ENCODE measurements around the gene AGTRAP. TPM values are rescaled to one million over a fixed set of nuclear protein-coding genes. Genes with fewer than 3 reads are reported as not detected.

AGTRAP gene
- total and polyA plus RNA-seq, 2 of the 8 experiments (the other 6 are each of a cell fraction or from before 2014, with no cell fraction given), result 69.7 to 192 TPM

GRCh38 chr1:11695861-11696260 lies 40.1 kb upstream of the AGTRAP start:
- Histone ChIP-seq H3K18ac (ENCODE audit: extremely low read depth, low read length) (no peak overlapping the region; the same call in 1 of the 2 replicates), H3K9me3 (ENCODE audit: insufficient read depth in 2 of 2, low read depth in 1 of 2, low read length in 1 of 2) (no peaks in the 10 kb centered on the region), H3K79me1 (ENCODE audit: low read depth, low read length) (peaks cover 14% of the 10 kb centered on the region), H2AFZ (ENCODE audit: low read length) (no peak overlapping the region), H4K8ac (ENCODE audit: extremely low read depth, insufficient read depth, low read length) (no peak overlapping the region), H3K56ac (replicated peaks; ENCODE audit: insufficient read length, low read depth, low read length) (no peak overlapping the region), H4K5ac (ENCODE audit: insufficient read length, low read depth, low read length) (no peak overlapping the region), H4K91ac (replicated peaks; ENCODE audit: insufficient read length, low read length) (no peak overlapping the region), H3K79me2 (ENCODE audit: control insufficient read depth in 1 of 2, insufficient read depth in 2 of 2, low read length in 2 of 2) (peaks cover 0 to 33% of the 10 kb centered on the region in 2 experiments; a peak in 2 of 4 replicates), H3K4me3 (ENCODE audit: extremely low read depth in 1 of 4, insufficient read depth in 2 of 4, low read depth in 3 of 4, low read length in 4 of 4) (no peak overlapping the region), H2BK5ac (ENCODE audit: low read depth, low read length) (no peak overlapping the region), H3K14ac (ENCODE audit: insufficient read length) (no peak overlapping the region), H3K27ac (ENCODE audit: low read depth, low read length) (no peak overlapping the region), H4K20me1 (replicated peaks in 1 of 2; ENCODE audit: control insufficient read depth in 1 of 2, insufficient read depth in 2 of 2, low read length in 2 of 2) (peaks cover 0 to 4% of the 10 kb centered on the region in 2 experiments), H2BK12ac (ENCODE audit: low read depth, low read length) (no peak overlapping the region), H3K27me3 (replicated peaks in 1 of 4; ENCODE audit: control insufficient read depth in 3 of 4, extremely low read depth in 1 of 4, insufficient read depth in 3 of 4, low read length in 3 of 4) (peaks cover 0 to 2% (median 0%) of the 10 kb centered on the region in 4 experiments; a peak in 2 of 7 replicates), H3K4me1 (replicated peaks in 1 of 4; ENCODE audit: control insufficient read depth in 3 of 4, insufficient read depth in 4 of 4, low read length in 3 of 4) (peaks cover 2 to 31% (median 24%) of the 10 kb centered on the region in 4 experiments), H2BK15ac (ENCODE audit: low read length) (no peak overlapping the region), H3K36me3 (ENCODE audit: control insufficient read depth in 2 of 4, insufficient read depth in 4 of 4, low read length in 3 of 4) (no peaks in the 10 kb centered on the region), H3K23me2 (ENCODE audit: low read depth, low read length) (peaks cover 10% of the 10 kb centered on the region; the same call in 1 of the 2 replicates), H2BK20ac (ENCODE audit: low read length) (no peak overlapping the region), H2BK120ac (replicated peaks; ENCODE audit: low read depth, low read length) (no peak overlapping the region), H3K9ac (replicated peaks in 1 of 4; ENCODE audit: extremely low read depth in 1 of 4, low read depth in 3 of 4, low read length in 3 of 4) (no peak overlapping the region), H2AK5ac (ENCODE audit: low read depth, low read length) (no peak overlapping the region), H3K4me2 (ENCODE audit: insufficient read depth in 1 of 2, low read depth in 2 of 2, low read length in 2 of 2) (no peak overlapping the region), H3K23ac (ENCODE audit: insufficient read length) (no peak overlapping the region), H3K4ac (replicated peaks; ENCODE audit: insufficient read length, low read depth, low read length) (no peak overlapping the region)
- WGBS, 2 experiments (ENCODE audit: extremely low coverage in 1 of 2, insufficient coverage in 1 of 2, insufficient read length in 1 of 2, insufficient replicate concordance in 2 of 2, low coverage in 1 of 2, low lambda C conversion rate in 2 of 2, missing lambda C conversion rate in 1 of 2), result 81% methylated on average over 6 of the region's 6 CpGs; no CpG with 5 or more reads in 1 of the 2 experiments
- POLR2A ChIA-PET (ENCODE audit: partially characterized antibody), result interaction anchor here (1.1 to 32.0 kb wide), 7 partner anchors 14 to 214 kb away, joined by 3 to 1025 read pairs (median 5); partner anchors contain the start of genes AGTRAP, FBXO6 and MAD2L2
- no peak for FAIRE-seq
- no peak for DNase-seq (ENCODE audit: low read depth in 1 of 2, low spot score in 2 of 2)
- CTCF ChIA-PET (ENCODE audit: partially characterized antibody), result interaction anchor here (0.8 to 7.3 kb wide), 8 partner anchors 10 to 308 kb away, joined by 3 to 129 read pairs (median 10); no protein-coding TSS in a partner anchor
- TF ChIP-seq CTBP2 (IDR thresholded peaks at IDR 0.05; ENCODE audit: borderline replicate concordance, insufficient read depth, insufficient read length, low read length) (no peak), MAX (IDR thresholded peaks at IDR 0.05) (no peak), E2F6 (IDR thresholded peaks at IDR 0.05) (no peak), NRF1 (IDR thresholded peaks at IDR 0.05; ENCODE audit: low read depth, low read length) (no peak), BRCA1 (IDR thresholded peaks at IDR 0.05; ENCODE audit: low read depth, low read length) (no peak), CTCF (IDR thresholded peaks at IDR 0.05; ENCODE audit: control extremely low read depth in 1 of 3, insufficient read depth in 1 of 3, low read depth in 1 of 3, low read length in 3 of 3) (no peak), KDM4A (IDR thresholded peaks at IDR 0.05; ENCODE audit: low read depth, low read length, severe bottlenecking) (no peak), GABPA (IDR thresholded peaks at IDR 0.05; ENCODE audit: borderline replicate concordance, insufficient read depth, low read length) (no peak), SP4 (IDR thresholded peaks at IDR 0.05; ENCODE audit: low read length) (no peak), CHD1 (IDR thresholded peaks at IDR 0.05; ENCODE audit: low read depth, low read length) (no peak)

All from H1 (cell line).